ENCODE measurements around the gene MTCL1. TPM values are rescaled to one million over a fixed set of nuclear protein-coding genes. Genes with fewer than 3 reads are reported as not detected.

MTCL1 gene
- total and polyA plus RNA-seq, 2 of the 8 experiments (the other 6 are each of a cell fraction or from before 2014, with no cell fraction given): 16.6 to 60.8 TPM

GRCh38 chr18:8699126-8699525 lies 6.2 kb upstream of the MTCL1 start:
- POLR2A ChIA-PET (ENCODE audit: partially characterized antibody): no interaction called here
- TF ChIP-seq RAD21 (IDR thresholded peaks at IDR 0.05 in 1 of 2, conservative IDR thresholded peaks at IDR 0.05 in 1 of 2; ENCODE audit: low read depth in 2 of 2, low read length in 2 of 2) (no peak), ZNF274 (IDR thresholded peaks at IDR 0.05; ENCODE audit: borderline replicate concordance, extremely low read depth, low read length) (no peak), CTBP2 (IDR thresholded peaks at IDR 0.05; ENCODE audit: borderline replicate concordance, insufficient read depth, insufficient read length, low read length) (no peak), ATF2 (IDR thresholded peaks at IDR 0.05; ENCODE audit: low read length) (no peak), HDAC2 (IDR thresholded peaks at IDR 0.05; ENCODE audit: borderline replicate concordance in 1 of 2, low read depth in 2 of 2, low read length in 2 of 2) (no peak), JUND (IDR thresholded peaks at IDR 0.05; ENCODE audit: low read length) (no peak), TEAD4 (IDR thresholded peaks at IDR 0.05; ENCODE audit: low read depth, low read length) (no peak), CREB1 (IDR thresholded peaks at IDR 0.05) (no peak), BACH1 (IDR thresholded peaks at IDR 0.05; ENCODE audit: low read length) (no peak), SUZ12 (IDR thresholded peaks at IDR 0.05; ENCODE audit: low read length) (no peak)

More at GRCh38 chr18:8699126-8699525, 6.2 kb upstream of the MTCL1 start:
- CTCF ChIA-PET (ENCODE audit: partially characterized antibody): interaction anchor here (1.2 to 4.2 kb wide), 4 partner anchors 44 to 370 kb away, joined by 3 to 22 read pairs (median 6); no protein-coding TSS in a partner anchor
- 87% methylated on average over 7 of the region's 7 CpGs; no CpG with 5 or more reads in 1 of the 2 experiments for WGBS, 2 experiments (ENCODE audit: extremely low coverage in 1 of 2, insufficient coverage in 1 of 2, insufficient read length in 1 of 2, insufficient replicate concordance in 2 of 2, low coverage in 1 of 2, low lambda C conversion rate in 2 of 2, missing lambda C conversion rate in 1 of 2)
- Histone ChIP-seq H3K27me3 (replicated peaks in 1 of 4; ENCODE audit: control insufficient read depth in 3 of 4, extremely low read depth in 1 of 4, insufficient read depth in 3 of 4, low read length in 3 of 4) (peaks cover 0 to 3% (median 0%) of the 10 kb centered on the region in 4 experiments; a peak in 2 of 7 replicates), H3K9ac (replicated peaks in 1 of 4; ENCODE audit: extremely low read depth in 1 of 4, low read depth in 3 of 4, low read length in 3 of 4) (no peak overlapping the region), H3K23me2 (ENCODE audit: low read depth, low read length) (no peaks in the 10 kb centered on the region), H2AFZ (ENCODE audit: low read length) (no peak overlapping the region), H3K4ac (replicated peaks; ENCODE audit: insufficient read length, low read depth, low read length) (no peak overlapping the region), H3K79me2 (ENCODE audit: control insufficient read depth in 1 of 2, insufficient read depth in 2 of 2, low read length in 2 of 2) (no peaks in the 10 kb centered on the region), H2BK20ac (ENCODE audit: low read length) (no peak overlapping the region), H2BK12ac (ENCODE audit: low read depth, low read length) (no peak overlapping the region), H4K20me1 (replicated peaks in 1 of 2; ENCODE audit: control insufficient read depth in 1 of 2, insufficient read depth in 2 of 2, low read length in 2 of 2) (no peaks in the 10 kb centered on the region), H3K4me1 (replicated peaks in 1 of 4; ENCODE audit: control insufficient read depth in 3 of 4, insufficient read depth in 4 of 4, low read length in 3 of 4) (peaks cover 3 to 10% (median 10%) of the 10 kb centered on the region in 4 experiments), H2AK5ac (ENCODE audit: low read depth, low read length) (no peak overlapping the region), H4K8ac (ENCODE audit: extremely low read depth, insufficient read depth, low read length) (no peak overlapping the region), H3K27ac (ENCODE audit: low read depth, low read length) (no peak overlapping the region), H2BK120ac (replicated peaks; ENCODE audit: low read depth, low read length) (no peak overlapping the region), H3K18ac (ENCODE audit: extremely low read depth, low read length) (no peak overlapping the region), H3K56ac (replicated peaks; ENCODE audit: insufficient read length, low read depth, low read length) (no peak overlapping the region), H3K79me1 (ENCODE audit: low read depth, low read length) (no peaks in the 10 kb centered on the region), H3K4me2 (ENCODE audit: insufficient read depth in 1 of 2, low read depth in 2 of 2, low read length in 2 of 2) (no peak overlapping the region), H2BK5ac (ENCODE audit: low read depth, low read length) (no peak overlapping the region), H4K5ac (ENCODE audit: insufficient read length, low read depth, low read length) (no peak overlapping the region), H3K4me3 (ENCODE audit: extremely low read depth in 1 of 4, insufficient read depth in 2 of 4, low read depth in 3 of 4, low read length in 4 of 4) (no peak overlapping the region), H3K14ac (ENCODE audit: insufficient read length) (no peak overlapping the region), H3K9me3 (ENCODE audit: insufficient read depth in 2 of 2, low read depth in 1 of 2, low read length in 1 of 2) (no peaks in the 10 kb centered on the region), H3K23ac (ENCODE audit: insufficient read length) (no peak overlapping the region), H2BK15ac (ENCODE audit: low read length) (no peak overlapping the region), H4K91ac (replicated peaks; ENCODE audit: insufficient read length, low read length) (no peak overlapping the region), H3K36me3 (ENCODE audit: control insufficient read depth in 2 of 4, insufficient read depth in 4 of 4, low read length in 3 of 4) (no peaks in the 10 kb centered on the region)
- DNase-seq (ENCODE audit: low read depth in 1 of 2, low spot score in 2 of 2): no peak
- no peak for FAIRE-seq
